H1 (cell line): ENCODE data around the gene MARK1.
A peak's percentile ranks its signal among the peaks of the same experiment; 100 is the strongest.

Experiments used
- CREB1 ChIP-seq: IDR thresholded peaks from 2 replicates; pipeline ENCODE4 v1.6.1; 2012; ENCODE audit warnings: inconsistent platforms
- CTCF ChIP-seq, 3 experiments: IDR thresholded peaks; 1 replicate in 2 of 3; 2 replicates in 1 of 3; pipeline versions ENCODE4 v1.5.1 to v1.6.1; 2011; ENCODE audit warnings: low read length in 3 of 3, mild to moderate bottlenecking in 3 of 3, inconsistent platforms in 2 of 3, low read depth in 1 of 3, moderate library complexity in 1 of 3; ENCODE audit not compliant: insufficient read depth in 1 of 3; ENCODE audit errors: control extremely low read depth in 1 of 3
- GABPA ChIP-seq: IDR thresholded peaks from 2 replicates; pipeline ENCODE4 v1.6.1; 2011; ENCODE audit warnings: mild to moderate bottlenecking, low read length, moderate library complexity, borderline replicate concordance; ENCODE audit not compliant: insufficient read depth
- JUN ChIP-seq: IDR thresholded peaks from 2 replicates; pipeline ENCODE4 v1.6.1; 2011; ENCODE audit warnings: low read depth, mild to moderate bottlenecking, improper control_type of control experiment, low read length
- KDM1A ChIP-seq: fragments of 200-600, 300-600 bp; sonication (generic); IDR thresholded peaks from 2 replicates; pipeline ENCODE4 v1.7.1; 2016; ENCODE audit warnings: mild to moderate bottlenecking, low read length, borderline replicate concordance
- POLR2A ChIP-seq, 2 experiments: IDR thresholded peaks; 1 replicate in 1 of 2; 2 replicates in 1 of 2; pipeline ENCODE4 v1.6.1; 2011; ENCODE audit warnings: low read depth in 2 of 2, low read length in 2 of 2, mild to moderate bottlenecking in 2 of 2; ENCODE audit errors: control extremely low read depth in 1 of 2
- SUZ12 ChIP-seq: fragments of 200-600 bp; sonication (generic); IDR thresholded peaks from 2 replicates; pipeline ENCODE4 v1.6.1; 2012; ENCODE audit warnings: mild to moderate bottlenecking, inconsistent platforms, low read length, moderate library complexity, mixed read lengths
- TEAD4 ChIP-seq: IDR thresholded peaks from 2 replicates; pipeline ENCODE4 v1.6.1; 2012; ENCODE audit warnings: low read depth, low read length, inconsistent platforms, mixed read lengths
- ZNF274 ChIP-seq: IDR thresholded peaks from 2 replicates; pipeline ENCODE4 v1.7.0; 2012; ENCODE audit warnings: low read length, borderline replicate concordance; ENCODE audit errors: extremely low read depth
- TF ChIP-seq, protein P1 (sequence below): IDR thresholded peaks from 2 replicates; pipeline ENCODE4 v1.6.1; 2012; ENCODE audit warnings: low read length, inconsistent platforms
- TF ChIP-seq, protein P2 (sequence below): IDR thresholded peaks from 2 replicates; pipeline ENCODE4 v1.6.1; 2011; ENCODE audit warnings: low read depth, mild to moderate bottlenecking, low read length; ENCODE audit not compliant: insufficient read depth

DNA sequence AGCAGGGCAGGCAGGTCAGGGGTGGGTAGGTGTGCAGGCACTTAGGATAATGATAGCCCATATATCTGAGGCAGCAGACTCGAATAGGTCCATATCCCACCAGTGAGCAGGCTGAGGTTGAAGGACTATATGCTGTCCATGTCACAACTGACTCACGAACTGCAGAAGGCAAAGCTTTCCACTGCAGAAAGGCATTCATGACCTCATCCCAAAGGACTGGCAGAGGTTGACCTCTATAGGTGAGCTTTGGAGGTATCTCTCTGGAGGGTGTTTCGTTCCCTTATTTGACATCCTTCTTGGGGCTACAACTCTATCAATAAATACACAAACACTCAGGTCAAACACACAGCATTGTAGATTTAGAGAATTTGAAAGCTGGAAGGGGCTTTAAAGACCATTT, 42.8 kb upstream of the MARK1 start:
- no peak for TF ChIP-seq POLR2A (IDR thresholded peaks at IDR 0.05; ENCODE audit: control extremely low read depth in 1 of 2, low read depth in 2 of 2, low read length in 2 of 2)
- no peak for TF ChIP-seq SUZ12
- TF ChIP-seq CTCF (IDR thresholded peaks at IDR 0.05; ENCODE audit: control extremely low read depth in 1 of 3, insufficient read depth in 1 of 3, low read depth in 1 of 3, low read length in 3 of 3), result peak in 1 of 3 experiments; percentile 30; a peak in 1 of 4 replicates
- no peak for TF ChIP-seq ZNF274
- TF ChIP-seq KDM1A, result no peak
- TF ChIP-seq TEAD4, result no peak
- TF ChIP-seq, protein P1, sequence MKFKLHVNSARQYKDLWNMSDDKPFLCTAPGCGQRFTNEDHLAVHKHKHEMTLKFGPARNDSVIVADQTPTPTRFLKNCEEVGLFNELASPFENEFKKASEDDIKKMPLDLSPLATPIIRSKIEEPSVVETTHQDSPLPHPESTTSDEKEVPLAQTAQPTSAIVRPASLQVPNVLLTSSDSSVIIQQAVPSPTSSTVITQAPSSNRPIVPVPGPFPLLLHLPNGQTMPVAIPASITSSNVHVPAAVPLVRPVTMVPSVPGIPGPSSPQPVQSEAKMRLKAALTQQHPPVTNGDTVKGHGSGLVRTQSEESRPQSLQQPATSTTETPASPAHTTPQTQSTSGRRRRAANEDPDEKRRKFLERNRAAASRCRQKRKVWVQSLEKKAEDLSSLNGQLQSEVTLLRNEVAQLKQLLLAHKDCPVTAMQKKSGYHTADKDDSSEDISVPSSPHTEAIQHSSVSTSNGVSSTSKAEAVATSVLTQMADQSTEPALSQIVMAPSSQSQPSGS, result no peak
- TF ChIP-seq GABPA, result no peak
- no peak for TF ChIP-seq CREB1
- no peak for TF ChIP-seq JUN
- TF ChIP-seq, protein P2, sequence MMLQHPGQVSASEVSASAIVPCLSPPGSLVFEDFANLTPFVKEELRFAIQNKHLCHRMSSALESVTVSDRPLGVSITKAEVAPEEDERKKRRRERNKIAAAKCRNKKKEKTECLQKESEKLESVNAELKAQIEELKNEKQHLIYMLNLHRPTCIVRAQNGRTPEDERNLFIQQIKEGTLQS, result no peak
